Muscle of leg (tissue), 9 donors: ENCODE data around the gene CHRNB2. TPM values are rescaled to one million over a fixed set of nuclear protein-coding genes. Genes with fewer than 3 reads are reported as not detected.

Experiments
- polyA plus RNA-seq, 8 donors: library from polyadenylated mRNA; unstranded; fragments of 120-200 nt; gene quantifications; one replicate each; pipeline versions ENCODE4 v1.2.1 to v1.2.3, GENCODE V29; 2013; ENCODE audit warnings: inconsistent platforms in 1 of 8, low replicate concordance in 1 of 8; ENCODE audit not compliant: insufficient read length in 8 of 8, insufficient read depth in 1 of 8
- total RNA-seq: library from RNA; stranded (reverse); fragments of 120-200 nt; gene quantifications from one replicate; pipeline ENCODE4 v1.2.4, GENCODE V29; 2013

CHRNB2 gene
- total and polyA plus RNA-seq, 9 donors: 0.06 to 1.1 (median 0.21) TPM

Other genes starting within 250 kb of the CHRNB2 start
- gene AQP10, start 246.7 kb upstream of the CHRNB2 start, total RNA-seq: 0.04 TPM
- 1 to 10 TPM in 1 of 8 donors, under 1 TPM in 2, not detected in 5; 0.09 to 2.2 (median 0.17) TPM for gene AQP10, start 246.7 kb upstream of the CHRNB2 start, polyA plus RNA-seq
- gene ATP8B2, start 242.3 kb upstream of the CHRNB2 start, total RNA-seq: 33.8 TPM
- gene ATP8B2, start 242.3 kb upstream of the CHRNB2 start, polyA plus RNA-seq: 10 to 100 TPM; 16.4 to 33.4 (median 24.2) TPM
- 5.6 TPM for gene IL6R, start 162.4 kb upstream of the CHRNB2 start, total RNA-seq
- 1 to 10 TPM; 2.7 to 7.6 (median 5.1) TPM for gene IL6R, start 162.4 kb upstream of the CHRNB2 start, polyA plus RNA-seq
- 0.98 TPM for gene TDRD10, start 65.6 kb upstream of the CHRNB2 start, total RNA-seq
- 1 to 10 TPM; 1.0 to 3.7 (median 1.7) TPM for gene TDRD10, start 65.6 kb upstream of the CHRNB2 start, polyA plus RNA-seq
- 8.2 TPM for gene SHE, start 65.4 kb upstream of the CHRNB2 start, total RNA-seq
- gene SHE, start 65.4 kb upstream of the CHRNB2 start, polyA plus RNA-seq: 10 to 100 TPM in 1 of 8 donors, 1 to 10 TPM in 7; 7.3 to 10.4 (median 8.5) TPM
- 21.8 TPM for gene UBE2Q1, start 9.1 kb upstream of the CHRNB2 start, total RNA-seq
- 10 to 100 TPM; 46.5 to 73.4 (median 68.2) TPM for gene UBE2Q1, start 9.1 kb upstream of the CHRNB2 start, polyA plus RNA-seq
- gene ADAR, start 40.4 kb downstream of the CHRNB2 start, total RNA-seq: 38.6 TPM
- gene ADAR, start 40.4 kb downstream of the CHRNB2 start, polyA plus RNA-seq: 10 to 100 TPM; 42.1 to 71.9 (median 53.2) TPM